ENCODE measurements around the gene HOXC10. TPM values are rescaled to one million over a fixed set of nuclear protein-coding genes. Genes with fewer than 3 reads are reported as not detected.

Gene HOXC10
- total and polyA plus RNA-seq, 2 donors (not counting 3 experiments of a cell fraction or from before 2014, with no cell fraction given) = 0.18 TPM; not detected in 1

DNA sequence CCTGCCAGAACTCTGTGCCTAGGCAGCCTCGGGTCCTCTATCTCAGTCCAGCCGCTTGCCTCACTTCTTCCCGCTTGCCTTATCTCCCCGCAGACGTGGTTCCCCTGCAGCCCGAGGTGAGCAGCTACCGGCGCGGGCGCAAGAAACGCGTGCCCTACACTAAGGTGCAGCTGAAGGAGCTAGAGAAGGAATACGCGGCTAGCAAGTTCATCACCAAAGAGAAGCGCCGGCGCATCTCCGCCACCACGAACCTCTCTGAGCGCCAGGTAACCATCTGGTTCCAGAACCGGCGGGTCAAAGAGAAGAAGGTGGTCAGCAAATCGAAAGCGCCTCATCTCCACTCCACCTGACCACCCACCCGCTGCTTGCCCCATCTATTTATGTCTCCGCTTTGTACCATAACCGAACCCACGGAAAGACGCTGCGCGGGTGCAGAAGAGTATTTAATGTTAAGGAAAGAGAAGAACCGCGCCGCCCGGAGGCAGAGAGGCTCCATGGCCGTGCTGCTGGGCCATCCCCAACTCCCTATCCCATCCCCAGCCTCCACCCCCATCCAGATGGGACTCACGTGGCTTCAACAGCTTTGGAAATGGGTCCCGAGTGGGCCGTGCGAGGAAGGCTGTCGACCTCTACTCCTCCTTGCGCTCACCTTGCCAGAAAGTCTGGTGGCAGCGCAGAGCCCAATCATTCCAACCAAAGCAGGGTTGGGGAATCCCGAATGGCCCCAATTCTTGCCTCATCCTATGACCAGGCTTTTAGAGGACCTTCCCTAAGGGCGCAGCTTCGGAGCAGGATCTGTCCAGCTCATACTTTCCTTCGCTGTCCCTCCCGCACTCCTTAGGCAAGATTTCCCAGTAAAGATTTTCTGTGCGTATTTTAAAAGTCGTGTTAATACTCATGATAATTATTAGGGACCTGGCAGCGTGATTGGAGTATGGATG, 39.8 kb upstream of the HOXC10 start:
- no peak overlapping the region for H3K4me2 ChIP-seq (ENCODE audit: insufficient read depth, low read length)
- no peaks in the 10 kb centered on the region for H4K20me1 ChIP-seq (replicated peaks; ENCODE audit: control insufficient read depth, extremely low read depth, insufficient read depth, low read length)
- ChIA-PET POLR2A (no interaction called here), CTCF (interaction anchor here (0.5 kb wide), 1 partner anchor 247 kb away, joined by 3 read pairs; no protein-coding TSS in a partner anchor)
- no peak for FAIRE-seq
- no peak overlapping the region for H3K9ac ChIP-seq (replicated peaks; ENCODE audit: extremely low read depth, insufficient read depth, low read length)
- H3K9me3 ChIP-seq (replicated peaks; ENCODE audit: control insufficient read depth, insufficient read depth, low read length) = no peaks in the 10 kb centered on the region
- H2AFZ ChIP-seq (ENCODE audit: low read depth, low read length) = no peak overlapping the region
- DNase-seq (ENCODE audit: low read depth, low spot score) = no peak
- H3K27me3 ChIP-seq (ENCODE audit: control insufficient read depth in 2 of 2, insufficient read depth in 2 of 2, low read length in 2 of 2) = peaks cover 78 to 94% of the 10 kb centered on the region in 2 experiments
- H3K4me3 ChIP-seq (replicated peaks in 1 of 3; ENCODE audit: insufficient read depth in 1 of 3, low read depth in 1 of 3, low read length in 3 of 3) = no peak overlapping the region
- TF ChIP-seq, protein P1, sequence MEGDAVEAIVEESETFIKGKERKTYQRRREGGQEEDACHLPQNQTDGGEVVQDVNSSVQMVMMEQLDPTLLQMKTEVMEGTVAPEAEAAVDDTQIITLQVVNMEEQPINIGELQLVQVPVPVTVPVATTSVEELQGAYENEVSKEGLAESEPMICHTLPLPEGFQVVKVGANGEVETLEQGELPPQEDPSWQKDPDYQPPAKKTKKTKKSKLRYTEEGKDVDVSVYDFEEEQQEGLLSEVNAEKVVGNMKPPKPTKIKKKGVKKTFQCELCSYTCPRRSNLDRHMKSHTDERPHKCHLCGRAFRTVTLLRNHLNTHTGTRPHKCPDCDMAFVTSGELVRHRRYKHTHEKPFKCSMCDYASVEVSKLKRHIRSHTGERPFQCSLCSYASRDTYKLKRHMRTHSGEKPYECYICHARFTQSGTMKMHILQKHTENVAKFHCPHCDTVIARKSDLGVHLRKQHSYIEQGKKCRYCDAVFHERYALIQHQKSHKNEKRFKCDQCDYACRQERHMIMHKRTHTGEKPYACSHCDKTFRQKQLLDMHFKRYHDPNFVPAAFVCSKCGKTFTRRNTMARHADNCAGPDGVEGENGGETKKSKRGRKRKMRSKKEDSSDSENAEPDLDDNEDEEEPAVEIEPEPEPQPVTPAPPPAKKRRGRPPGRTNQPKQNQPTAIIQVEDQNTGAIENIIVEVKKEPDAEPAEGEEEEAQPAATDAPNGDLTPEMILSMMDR (IDR thresholded peaks at IDR 0.05; ENCODE audit: extremely low read depth in 1 of 2, insufficient read depth in 1 of 2, low read depth in 1 of 2, low read length in 2 of 2) = no peak
- no peak for TF ChIP-seq POLR2A (IDR thresholded peaks at IDR 0.05; ENCODE audit: low read depth, low read length)
- TF ChIP-seq, protein P2, sequence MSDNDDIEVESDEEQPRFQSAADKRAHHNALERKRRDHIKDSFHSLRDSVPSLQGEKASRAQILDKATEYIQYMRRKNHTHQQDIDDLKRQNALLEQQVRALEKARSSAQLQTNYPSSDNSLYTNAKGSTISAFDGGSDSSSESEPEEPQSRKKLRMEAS (IDR thresholded peaks at IDR 0.05; ENCODE audit: insufficient read depth, insufficient read length) = no peak
- peak; percentile 72 for TF ChIP-seq EZH2 (IDR thresholded peaks at IDR 0.05; ENCODE audit: borderline replicate concordance, low read depth, low read length, severe bottlenecking)
- no peak for TF ChIP-seq GATA2 (IDR thresholded peaks at IDR 0.05; ENCODE audit: insufficient read depth, insufficient read length, low read depth, low read length)
- no peaks in the 10 kb centered on the region for H3K79me2 ChIP-seq (ENCODE audit: control insufficient read depth, insufficient read depth, low read length)
- no peaks in the 10 kb centered on the region for H3K9me1 ChIP-seq (replicated peaks; ENCODE audit: control insufficient read depth, extremely low read depth, insufficient read depth, low read length)
- H3K27ac ChIP-seq (ENCODE audit: insufficient read depth, low read depth, low read length) = no peak overlapping the region
- dilution Hi-C loops (cut with MboI; ENCODE audit: extremely low pct_ligation_motif_present, low sequenced_read_pairs) = no loop called here
- intact Hi-C loops (cut with micrococcal nuclease) = no loop called here
- H3K36me3 ChIP-seq (ENCODE audit: control insufficient read depth in 2 of 2, extremely low read depth in 1 of 2, insufficient read depth in 2 of 2, low read length in 2 of 2) = no peaks in the 10 kb centered on the region
- BruUV-seq (replicated peaks) = no TSS peak
- no peaks in the 10 kb centered on the region for H3K4me1 ChIP-seq (ENCODE audit: control insufficient read depth, extremely low read depth, insufficient read depth, low read length)

Data from endothelial cell of umbilical vein (primary cell).